Progenitor cell of endocrine pancreas (in vitro differentiated cells): ENCODE measurements around the gene OPRL1. TPM values are rescaled to one million over a fixed set of nuclear protein-coding genes. Genes with fewer than 3 reads are reported as not detected.

ENCODE experiments used
- DNase-seq: peaks from one replicate; pipeline ENCODE4 v3.0.0; 2021; ENCODE audit warnings: low spot score; ENCODE audit not compliant: unreplicated experiment
- H3K27ac Mint-ChIP-seq: 2 replicates; pipeline ENCODE4 v1.8.0; 2021; ENCODE audit warnings: mild to moderate bottlenecking, moderate library complexity, mixed read lengths
- H3K27me3 Mint-ChIP-seq: 2 replicates; pipeline ENCODE4 v1.8.0; 2021; ENCODE audit warnings: mixed read lengths
- H3K36me3 Mint-ChIP-seq: 2 replicates; pipeline ENCODE4 v1.8.0; 2022; ENCODE audit warnings: mixed read lengths; ENCODE audit not compliant: insufficient read depth
- H3K4me1 Mint-ChIP-seq: 2 replicates; pipeline ENCODE4 v1.8.0; 2021; ENCODE audit warnings: low read depth, mixed read lengths
- H3K4me3 Mint-ChIP-seq: 2 replicates; pipeline ENCODE4 v1.8.0; 2021; ENCODE audit warnings: low read depth, mild to moderate bottlenecking, moderate library complexity, mixed read lengths
- H3K9me3 Mint-ChIP-seq: 2 replicates; pipeline ENCODE4 v1.8.0; 2021; ENCODE audit warnings: low read depth, mixed read lengths
- CTCF ChIP-seq: fragments of 200-600 bp; sonication (generic); IDR thresholded peaks from one replicate; pipeline ENCODE4 v1.5.0; 2021; ENCODE audit warnings: antibody characterized with exemption, mild to moderate bottlenecking; ENCODE audit not compliant: unreplicated experiment
- total RNA-seq: library from RNA; stranded (reverse); gene quantifications from 2 replicates; pipeline ENCODE4 v1.2.1, GENCODE V29; 2021

Gene OPRL1
- total RNA-seq, 1 donor from 2014 or later: 1.5 TPM

- Mint-ChIP-seq H3K4me3 (no peak overlapping the region), H3K27ac (no peak overlapping the region), H3K9me3 (peaks cover 6% of the 10 kb centered on the region), H3K36me3 (no peaks in the 10 kb centered on the region), H3K4me1 (peaks cover 11% of the 10 kb centered on the region), H3K27me3 (no peaks in the 10 kb centered on the region)
- TF ChIP-seq CTCF: no peak
- DNase-seq: no peak
Observed at GRCh38 chr20:64143018-64143801, 63.3 kb downstream of the OPRL1 start.

GRCh38 chr20:64144144-64144912 lies 64.4 kb downstream of the OPRL1 start:
- H3K9me3 Mint-ChIP-seq: peaks cover 6% of the 10 kb centered on the region
- no peaks in the 10 kb centered on the region for H3K36me3 Mint-ChIP-seq
- H3K27me3 Mint-ChIP-seq: no peaks in the 10 kb centered on the region
- no peak for DNase-seq
- no peak overlapping the region for H3K27ac Mint-ChIP-seq
- TF ChIP-seq CTCF: no peak
- H3K4me1 Mint-ChIP-seq: peaks cover 11% of the 10 kb centered on the region
- no peak overlapping the region for H3K4me3 Mint-ChIP-seq

- no peak for DNase-seq
- Mint-ChIP-seq H3K4me3 (no peak overlapping the region), H3K4me1 (peaks cover 3% of the 10 kb centered on the region), H3K9me3 (peaks cover 6% of the 10 kb centered on the region), H3K27ac (no peak overlapping the region), H3K27me3 (no peaks in the 10 kb centered on the region), H3K36me3 (no peaks in the 10 kb centered on the region)
- no peak for TF ChIP-seq CTCF
Observed at GRCh38 chr20:64145458-64146300, 65.8 kb downstream of the OPRL1 start.

- H3K9me3 Mint-ChIP-seq: peaks cover 6% of the 10 kb centered on the region
- no peak overlapping the region for H3K4me3 Mint-ChIP-seq
- no peak overlapping the region for H3K27ac Mint-ChIP-seq
- no peaks in the 10 kb centered on the region for H3K36me3 Mint-ChIP-seq
- H3K27me3 Mint-ChIP-seq: no peaks in the 10 kb centered on the region
- no peak for DNase-seq
- no peak for TF ChIP-seq CTCF
- H3K4me1 Mint-ChIP-seq: no peaks in the 10 kb centered on the region
Observed at GRCh38 chr20:64146301-64146935, 66.5 kb downstream of the OPRL1 start.
